ENCODE measurements around the gene PPIL1.

PPIL1 gene

DNA sequence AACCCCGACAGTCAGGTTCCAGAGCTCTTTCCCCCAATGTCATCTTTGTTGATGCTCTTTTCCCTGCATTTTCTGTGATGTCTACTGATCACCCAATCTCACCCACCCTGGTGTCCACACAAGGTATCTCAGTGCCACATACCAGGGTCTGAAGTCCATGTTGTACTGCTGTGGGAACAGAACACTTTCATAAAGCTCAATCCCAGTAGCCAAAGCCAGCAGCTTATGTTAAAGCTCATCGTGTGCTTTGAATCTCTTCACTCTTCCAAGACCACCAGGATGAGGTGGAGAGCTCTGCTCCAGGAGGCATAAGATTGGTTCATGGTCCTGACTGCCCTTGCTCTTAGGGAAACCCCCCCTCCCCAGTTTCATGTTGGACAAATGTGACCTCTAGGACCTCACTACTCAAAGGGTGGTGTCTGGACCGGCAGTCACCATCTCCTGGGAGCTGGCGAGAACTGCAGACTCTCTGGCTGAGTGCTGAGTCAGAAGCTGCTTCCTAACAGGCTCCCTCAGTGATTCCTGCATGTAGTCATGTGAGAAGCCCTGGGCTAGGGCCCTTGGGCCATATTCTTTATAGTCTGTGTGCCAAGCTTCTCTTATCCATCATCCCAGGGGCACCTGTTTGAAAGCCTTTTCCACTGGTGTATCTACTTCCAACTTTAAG is 22.0 kb downstream of the PPIL1 start:
- Histone ChIP-seq H3K27me3 (ENCODE audit: insufficient read depth, low read depth) (no peaks in the 10 kb centered on the region), H3K4me3 (IDR thresholded peaks at IDR 0.05; ENCODE audit: insufficient read depth, low read depth, low read length) (no peak overlapping the region), H3K79me2 (ENCODE audit: insufficient read depth, low read depth) (no peaks in the 10 kb centered on the region), H3K4me1 (ENCODE audit: low read depth, poor library complexity, severe bottlenecking) (no peaks in the 10 kb centered on the region), H2AFZ (ENCODE audit: low read depth) (no peak overlapping the region), H3K36me3 (ENCODE audit: insufficient read depth) (peaks cover 7% of the 10 kb centered on the region; the same call in 1 of the 2 replicates), H4K20me1 (ENCODE audit: insufficient read depth) (no peaks in the 10 kb centered on the region), H3K9ac (no peak overlapping the region), H3K27ac (no peak overlapping the region), H3K4me2 (no peak overlapping the region)
- TF ChIP-seq, protein P1, sequence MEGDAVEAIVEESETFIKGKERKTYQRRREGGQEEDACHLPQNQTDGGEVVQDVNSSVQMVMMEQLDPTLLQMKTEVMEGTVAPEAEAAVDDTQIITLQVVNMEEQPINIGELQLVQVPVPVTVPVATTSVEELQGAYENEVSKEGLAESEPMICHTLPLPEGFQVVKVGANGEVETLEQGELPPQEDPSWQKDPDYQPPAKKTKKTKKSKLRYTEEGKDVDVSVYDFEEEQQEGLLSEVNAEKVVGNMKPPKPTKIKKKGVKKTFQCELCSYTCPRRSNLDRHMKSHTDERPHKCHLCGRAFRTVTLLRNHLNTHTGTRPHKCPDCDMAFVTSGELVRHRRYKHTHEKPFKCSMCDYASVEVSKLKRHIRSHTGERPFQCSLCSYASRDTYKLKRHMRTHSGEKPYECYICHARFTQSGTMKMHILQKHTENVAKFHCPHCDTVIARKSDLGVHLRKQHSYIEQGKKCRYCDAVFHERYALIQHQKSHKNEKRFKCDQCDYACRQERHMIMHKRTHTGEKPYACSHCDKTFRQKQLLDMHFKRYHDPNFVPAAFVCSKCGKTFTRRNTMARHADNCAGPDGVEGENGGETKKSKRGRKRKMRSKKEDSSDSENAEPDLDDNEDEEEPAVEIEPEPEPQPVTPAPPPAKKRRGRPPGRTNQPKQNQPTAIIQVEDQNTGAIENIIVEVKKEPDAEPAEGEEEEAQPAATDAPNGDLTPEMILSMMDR (conservative IDR thresholded peaks at IDR 0.05; ENCODE audit: low read depth, low read length): no peak

DNA sequence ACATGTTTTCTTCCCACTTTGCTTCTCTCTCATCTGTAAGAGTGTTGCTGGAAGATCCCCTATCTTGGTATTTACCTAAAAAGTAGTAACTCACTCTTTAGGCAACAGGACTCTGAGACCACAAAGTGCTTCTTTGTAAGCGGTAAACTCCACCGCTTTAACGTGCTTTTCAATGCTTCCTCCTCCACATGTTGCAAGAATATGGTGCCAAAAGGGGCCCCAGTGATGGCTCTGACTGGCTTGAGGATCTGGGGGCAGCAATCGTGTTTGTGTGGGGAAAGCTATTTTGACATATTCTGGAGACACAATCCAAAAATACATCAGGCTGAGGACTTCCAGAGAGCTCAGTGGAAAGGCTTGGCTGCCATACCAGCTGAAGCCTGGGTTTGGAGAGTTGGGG is 23.0 kb downstream of the PPIL1 start:
- H3K36me3 ChIP-seq (ENCODE audit: insufficient read depth): peaks cover 7% of the 10 kb centered on the region; the same call in 1 of the 2 replicates
- H3K4me2 ChIP-seq: no peak overlapping the region
- no peaks in the 10 kb centered on the region for H3K4me1 ChIP-seq (ENCODE audit: low read depth, poor library complexity, severe bottlenecking)
- H3K27me3 ChIP-seq (ENCODE audit: insufficient read depth, low read depth): no peaks in the 10 kb centered on the region
- H3K9ac ChIP-seq: no peak overlapping the region
- H3K4me3 ChIP-seq (IDR thresholded peaks at IDR 0.05; ENCODE audit: insufficient read depth, low read depth, low read length): no peak overlapping the region
- no peak overlapping the region for H3K27ac ChIP-seq
- TF ChIP-seq, protein P1 (conservative IDR thresholded peaks at IDR 0.05; ENCODE audit: low read depth, low read length): no peak
- H2AFZ ChIP-seq (ENCODE audit: low read depth): no peak overlapping the region
- no peaks in the 10 kb centered on the region for H3K79me2 ChIP-seq (ENCODE audit: insufficient read depth, low read depth)
- H4K20me1 ChIP-seq (ENCODE audit: insufficient read depth): no peaks in the 10 kb centered on the region

DNA sequence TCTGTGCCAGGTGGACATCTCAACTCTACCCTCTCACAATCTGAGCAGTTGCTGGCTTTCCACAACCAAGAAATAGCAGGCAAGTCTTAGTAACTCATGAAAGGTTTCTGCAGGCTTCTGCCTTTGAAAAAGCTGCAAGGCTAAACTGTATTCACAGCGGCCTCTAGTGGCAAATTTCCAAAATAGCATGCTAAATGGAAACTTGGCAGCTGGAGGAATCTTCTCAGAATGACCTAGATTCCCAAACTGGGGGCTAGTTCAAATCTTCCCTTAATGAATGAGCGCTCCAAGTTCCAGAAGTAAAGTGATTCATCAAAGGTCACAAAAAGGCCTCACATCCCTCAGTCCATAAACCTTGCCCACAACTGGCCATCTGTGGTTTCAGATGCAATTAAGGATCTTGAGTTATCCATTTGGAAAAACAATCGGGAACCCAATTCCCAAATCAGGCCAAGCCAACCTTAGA is 23.4 kb downstream of the PPIL1 start:
- H3K79me2 ChIP-seq (ENCODE audit: insufficient read depth, low read depth): no peaks in the 10 kb centered on the region
- H3K9ac ChIP-seq: no peak overlapping the region
- H3K27ac ChIP-seq: no peak overlapping the region
- TF ChIP-seq, protein P1 (conservative IDR thresholded peaks at IDR 0.05; ENCODE audit: low read depth, low read length): peak; percentile 84
- no peaks in the 10 kb centered on the region for H3K4me1 ChIP-seq (ENCODE audit: low read depth, poor library complexity, severe bottlenecking)
- H3K4me2 ChIP-seq: no peak overlapping the region
- H3K4me3 ChIP-seq (IDR thresholded peaks at IDR 0.05; ENCODE audit: insufficient read depth, low read depth, low read length): no peak overlapping the region
- H3K36me3 ChIP-seq (ENCODE audit: insufficient read depth): peaks cover 7% of the 10 kb centered on the region; the same call in 1 of the 2 replicates
- H3K27me3 ChIP-seq (ENCODE audit: insufficient read depth, low read depth): no peaks in the 10 kb centered on the region
- H4K20me1 ChIP-seq (ENCODE audit: insufficient read depth): no peaks in the 10 kb centered on the region
- no peak overlapping the region for H2AFZ ChIP-seq (ENCODE audit: low read depth)

DNA sequence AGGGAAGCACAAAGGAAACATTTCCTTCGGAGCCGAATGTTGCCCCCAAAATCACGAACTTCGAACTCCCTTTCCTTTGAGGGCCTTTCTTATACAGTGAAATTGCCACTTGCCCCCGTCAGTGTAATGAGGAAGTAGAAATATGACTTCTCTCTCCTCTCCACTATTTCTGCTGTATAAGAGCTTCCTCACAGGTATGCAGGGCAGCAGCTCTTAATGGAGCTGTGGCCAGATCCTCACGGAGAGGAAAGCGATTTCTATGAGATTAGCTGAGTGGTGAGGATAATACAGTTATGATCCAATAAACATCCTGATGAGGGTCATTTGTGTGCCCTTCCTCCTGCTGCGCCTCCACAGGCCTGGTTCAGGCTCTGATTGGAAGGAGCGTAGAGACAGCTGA is 24.6 kb downstream of the PPIL1 start:
- Histone ChIP-seq H3K4me2 (no peak overlapping the region), H3K9ac (no peak overlapping the region), H3K79me2 (ENCODE audit: insufficient read depth, low read depth) (no peaks in the 10 kb centered on the region), H2AFZ (ENCODE audit: low read depth) (no peak overlapping the region), H3K4me1 (ENCODE audit: low read depth, poor library complexity, severe bottlenecking) (no peaks in the 10 kb centered on the region), H3K4me3 (IDR thresholded peaks at IDR 0.05; ENCODE audit: insufficient read depth, low read depth, low read length) (no peak overlapping the region), H4K20me1 (ENCODE audit: insufficient read depth) (no peaks in the 10 kb centered on the region), H3K27me3 (ENCODE audit: insufficient read depth, low read depth) (no peaks in the 10 kb centered on the region), H3K36me3 (ENCODE audit: insufficient read depth) (no peaks in the 10 kb centered on the region), H3K27ac (no peak overlapping the region)
- TF ChIP-seq, protein P1 (conservative IDR thresholded peaks at IDR 0.05; ENCODE audit: low read depth, low read length): no peak
